ENCODE results near the gene DNM3. TPM values are rescaled to one million over a fixed set of nuclear protein-coding genes. Genes with fewer than 3 reads are reported as not detected.

DNM3 gene
- total RNA-seq, 1 donor from 2014 or later: 1.1 TPM

DNA sequence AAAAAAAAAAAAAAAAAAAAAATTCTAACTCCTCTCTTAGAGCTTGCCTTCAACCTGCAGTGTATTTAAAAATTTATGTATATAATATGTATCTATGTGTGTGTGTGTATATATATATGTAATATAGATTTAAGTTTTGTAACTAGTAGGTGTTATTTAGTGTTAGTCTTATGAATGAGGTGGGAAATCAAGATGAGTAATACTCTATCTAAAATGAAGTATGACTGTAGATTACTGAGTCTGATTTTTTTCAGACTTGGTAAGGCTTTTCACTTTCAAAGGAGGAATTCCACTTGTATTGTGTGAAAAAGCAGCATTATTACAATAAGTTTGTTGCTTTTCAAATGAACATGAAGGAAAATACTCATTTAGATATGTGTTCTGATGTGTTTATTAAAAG, 5.4 kb upstream of the DNM3 start:
- H3F3A ChIP-seq (ENCODE audit: low read depth): peaks cover 3% of the 10 kb centered on the region
- no peaks in the 10 kb centered on the region for H3K36me3 ChIP-seq
- TF ChIP-seq EZH2 (IDR thresholded peaks at IDR 0.05) (no peak), EZH2phosphoT487 (IDR thresholded peaks at IDR 0.05) (no peak)
- TF ChIP-seq, protein P1, sequence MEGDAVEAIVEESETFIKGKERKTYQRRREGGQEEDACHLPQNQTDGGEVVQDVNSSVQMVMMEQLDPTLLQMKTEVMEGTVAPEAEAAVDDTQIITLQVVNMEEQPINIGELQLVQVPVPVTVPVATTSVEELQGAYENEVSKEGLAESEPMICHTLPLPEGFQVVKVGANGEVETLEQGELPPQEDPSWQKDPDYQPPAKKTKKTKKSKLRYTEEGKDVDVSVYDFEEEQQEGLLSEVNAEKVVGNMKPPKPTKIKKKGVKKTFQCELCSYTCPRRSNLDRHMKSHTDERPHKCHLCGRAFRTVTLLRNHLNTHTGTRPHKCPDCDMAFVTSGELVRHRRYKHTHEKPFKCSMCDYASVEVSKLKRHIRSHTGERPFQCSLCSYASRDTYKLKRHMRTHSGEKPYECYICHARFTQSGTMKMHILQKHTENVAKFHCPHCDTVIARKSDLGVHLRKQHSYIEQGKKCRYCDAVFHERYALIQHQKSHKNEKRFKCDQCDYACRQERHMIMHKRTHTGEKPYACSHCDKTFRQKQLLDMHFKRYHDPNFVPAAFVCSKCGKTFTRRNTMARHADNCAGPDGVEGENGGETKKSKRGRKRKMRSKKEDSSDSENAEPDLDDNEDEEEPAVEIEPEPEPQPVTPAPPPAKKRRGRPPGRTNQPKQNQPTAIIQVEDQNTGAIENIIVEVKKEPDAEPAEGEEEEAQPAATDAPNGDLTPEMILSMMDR (IDR thresholded peaks at IDR 0.05): no peak
- peaks cover 7% of the 10 kb centered on the region for H3K4me1 Mint-ChIP-seq
- peaks cover 19% of the 10 kb centered on the region for H3K27me3 ChIP-seq
- H3K27me3 Mint-ChIP-seq (ENCODE audit: insufficient read depth, low read depth): peaks cover 4% of the 10 kb centered on the region
- H3K79me2 ChIP-seq (ENCODE audit: low read depth): no peaks in the 10 kb centered on the region
- no peaks in the 10 kb centered on the region for H4K20me1 ChIP-seq (ENCODE audit: low read depth)
- no peaks in the 10 kb centered on the region for H3K9me3 ChIP-seq (ENCODE audit: low read depth)
- H3K4me3 Mint-ChIP-seq: no peak overlapping the region
- no peak overlapping the region for H3K27ac Mint-ChIP-seq
- H3K4me3 ChIP-seq: no peak overlapping the region
- DNase-seq (ENCODE audit: low spot score): no peak
- no peak overlapping the region for H3K9ac ChIP-seq
- no peaks in the 10 kb centered on the region for H3K36me3 Mint-ChIP-seq
- no peak overlapping the region for H3K4me2 ChIP-seq
- H2AFZ ChIP-seq (replicated peaks): no peak overlapping the region
- H3K9me3 Mint-ChIP-seq: no peaks in the 10 kb centered on the region
- no peak overlapping the region for H3K27ac ChIP-seq
- H3K4me1 ChIP-seq: no peaks in the 10 kb centered on the region

GRCh38 chr1:171841931-171842761, 848 bp downstream of the DNM3 start:
- H3K27me3 ChIP-seq: peaks cover 44% of the 10 kb centered on the region

DNA sequence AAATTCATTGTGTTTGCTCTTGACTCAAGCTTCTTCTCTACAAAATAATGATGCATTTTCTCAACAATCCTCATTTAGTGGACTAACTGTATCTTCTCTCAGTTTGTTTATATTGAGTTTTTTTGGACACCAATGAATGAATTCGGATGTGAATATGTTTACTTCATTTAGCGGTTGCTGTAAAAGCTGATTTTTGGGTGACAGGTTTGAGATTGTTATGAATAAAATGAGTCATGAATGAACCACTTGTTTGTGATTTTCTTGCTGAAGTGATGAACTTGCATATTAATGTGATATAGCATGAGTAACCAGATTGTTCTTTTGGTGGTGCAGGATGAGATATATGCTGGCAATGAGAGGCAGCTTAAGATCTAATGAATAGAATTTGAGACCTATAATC, 3.1 kb downstream of the DNM3 start:
- no peak for DNase-seq (ENCODE audit: low spot score)
- Histone ChIP-seq H3K9me3 (ENCODE audit: low read depth) (no peaks in the 10 kb centered on the region), H4K20me1 (ENCODE audit: low read depth) (no peaks in the 10 kb centered on the region), H3K4me3 (no peak overlapping the region), H3K4me2 (no peak overlapping the region), H3K9ac (no peak overlapping the region), H3K36me3 (no peaks in the 10 kb centered on the region), H3K4me1 (no peaks in the 10 kb centered on the region), H2AFZ (replicated peaks) (no peak overlapping the region), H3K79me2 (ENCODE audit: low read depth) (no peaks in the 10 kb centered on the region), H3K27ac (no peak overlapping the region), H3K27me3 (peaks cover 40% of the 10 kb centered on the region), H3F3A (ENCODE audit: low read depth) (peaks cover 10% of the 10 kb centered on the region)
- H3K27ac Mint-ChIP-seq: no peak overlapping the region
- H3K4me1 Mint-ChIP-seq: peaks cover 16% of the 10 kb centered on the region
- H3K4me3 Mint-ChIP-seq: no peak overlapping the region
- no peaks in the 10 kb centered on the region for H3K36me3 Mint-ChIP-seq
- no peaks in the 10 kb centered on the region for H3K9me3 Mint-ChIP-seq
- no peak for TF ChIP-seq EZH2 (IDR thresholded peaks at IDR 0.05)
- TF ChIP-seq EZH2phosphoT487 (IDR thresholded peaks at IDR 0.05): no peak
- TF ChIP-seq, protein P1 (IDR thresholded peaks at IDR 0.05): no peak
- H3K27me3 Mint-ChIP-seq (ENCODE audit: insufficient read depth, low read depth): peaks cover 8% of the 10 kb centered on the region

More at GRCh38 chr1:171841931-171842761, 848 bp downstream of the DNM3 start:
- H4K20me1 ChIP-seq (ENCODE audit: low read depth): no peaks in the 10 kb centered on the region
- H3K4me3 ChIP-seq: peak overlapping the region; percentile 69
- no peak overlapping the region for H3K9ac ChIP-seq
- Mint-ChIP-seq H3K4me1 (peaks cover 12% of the 10 kb centered on the region), H3K4me3 (peak overlapping the region; percentile 93), H3K27ac (no peak overlapping the region), H3K27me3 (ENCODE audit: insufficient read depth, low read depth) (peaks cover 8% of the 10 kb centered on the region), H3K36me3 (no peaks in the 10 kb centered on the region), H3K9me3 (no peaks in the 10 kb centered on the region)
- H3K4me2 ChIP-seq: peak overlapping the region; percentile 97
- H2AFZ ChIP-seq (replicated peaks): peak overlapping the region; percentile 87
- H3K79me2 ChIP-seq (ENCODE audit: low read depth): no peaks in the 10 kb centered on the region
- TF ChIP-seq, protein P1 (IDR thresholded peaks at IDR 0.05): no peak
- TF ChIP-seq EZH2phosphoT487 (IDR thresholded peaks at IDR 0.05) (no peak), EZH2 (IDR thresholded peaks at IDR 0.05) (no peak)
- H3K4me1 ChIP-seq: no peaks in the 10 kb centered on the region
- H3K9me3 ChIP-seq (ENCODE audit: low read depth): no peaks in the 10 kb centered on the region
- no peak overlapping the region for H3K27ac ChIP-seq
- H3F3A ChIP-seq (ENCODE audit: low read depth): peaks cover 10% of the 10 kb centered on the region
- DNase-seq (ENCODE audit: low spot score): peak; percentile 47
- no peaks in the 10 kb centered on the region for H3K36me3 ChIP-seq

Data from neural progenitor cell (in vitro differentiated cells).